GM20431 (cell line): ENCODE results near the gene IPO9.
"Not testable (repeated sequence)": the region's sequence is repeated elsewhere in the genome, so short reads cannot be mapped to it uniquely, and the experiment has no call there.

Experiments
- in situ Hi-C: fragments of 300-500 bp; cut with MseI, MboI; formaldehyde crosslinking; loops from one replicate; pipeline ENCODE4 v1.15.0; 2020; ENCODE audit warnings: low sequenced_read_pairs; ENCODE audit not compliant: unreplicated experiment

Gene IPO9

DNA sequence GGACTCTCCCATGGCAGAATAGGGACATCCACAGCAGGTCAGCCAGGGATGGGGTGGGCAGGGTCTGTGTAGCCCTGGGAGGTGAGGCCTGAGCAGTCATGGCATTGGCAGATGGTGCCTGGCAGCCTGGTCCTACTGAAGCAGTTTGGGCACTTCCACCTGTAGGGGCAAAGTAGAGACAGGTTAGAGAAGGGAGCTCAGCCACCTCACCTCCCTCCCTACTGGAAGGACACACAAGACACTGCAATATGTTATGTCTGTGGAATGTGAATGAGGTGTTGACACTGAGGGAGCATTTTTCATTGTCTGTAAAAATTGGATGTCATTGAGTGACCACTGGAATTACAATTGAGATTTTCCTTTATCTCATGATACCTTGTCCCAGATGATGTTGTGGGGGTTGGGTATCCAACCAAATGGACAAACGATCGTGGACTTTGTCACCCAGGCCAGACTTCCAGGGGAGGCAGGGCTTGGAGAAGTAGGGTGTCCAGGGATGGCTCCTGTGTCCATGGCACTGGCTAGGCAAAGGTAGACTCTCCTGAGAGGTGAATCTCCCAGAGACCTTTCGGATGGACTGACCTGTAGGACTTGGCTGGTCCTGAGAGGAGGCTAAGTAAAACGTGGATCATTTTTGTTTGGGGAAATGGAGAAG lies 69.4 kb downstream of the IPO9 start:
- in situ Hi-C loops = loop anchor here (10.0 to 25.0 kb wide), 2 partner anchors 76 to 214 kb away; partner anchors contain the start of gene GPR37L1

DNA sequence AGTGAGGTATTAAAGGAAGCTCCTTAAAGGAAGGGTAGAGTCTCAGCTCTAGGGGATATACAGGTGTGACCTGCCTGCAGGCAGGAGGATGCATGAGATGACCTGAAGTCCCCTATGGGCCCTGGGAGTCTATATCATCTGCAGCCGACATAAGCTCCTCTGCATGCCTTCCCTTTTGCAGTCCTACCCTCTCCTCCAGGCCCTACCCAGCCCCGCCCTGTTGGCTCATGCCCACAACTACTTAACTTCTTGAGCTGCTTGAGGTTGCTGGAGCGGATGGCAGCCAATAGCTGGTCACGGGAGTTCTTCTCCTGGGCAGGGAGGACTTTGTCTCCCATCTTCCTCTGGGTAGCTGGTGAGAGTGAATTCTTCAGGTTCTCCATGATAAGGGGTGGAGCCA lies 70.0 kb downstream of the IPO9 start:
- in situ Hi-C loops = loop anchor here (10.0 to 25.0 kb wide), 2 partner anchors 76 to 213 kb away; partner anchors contain the start of gene GPR37L1

DNA sequence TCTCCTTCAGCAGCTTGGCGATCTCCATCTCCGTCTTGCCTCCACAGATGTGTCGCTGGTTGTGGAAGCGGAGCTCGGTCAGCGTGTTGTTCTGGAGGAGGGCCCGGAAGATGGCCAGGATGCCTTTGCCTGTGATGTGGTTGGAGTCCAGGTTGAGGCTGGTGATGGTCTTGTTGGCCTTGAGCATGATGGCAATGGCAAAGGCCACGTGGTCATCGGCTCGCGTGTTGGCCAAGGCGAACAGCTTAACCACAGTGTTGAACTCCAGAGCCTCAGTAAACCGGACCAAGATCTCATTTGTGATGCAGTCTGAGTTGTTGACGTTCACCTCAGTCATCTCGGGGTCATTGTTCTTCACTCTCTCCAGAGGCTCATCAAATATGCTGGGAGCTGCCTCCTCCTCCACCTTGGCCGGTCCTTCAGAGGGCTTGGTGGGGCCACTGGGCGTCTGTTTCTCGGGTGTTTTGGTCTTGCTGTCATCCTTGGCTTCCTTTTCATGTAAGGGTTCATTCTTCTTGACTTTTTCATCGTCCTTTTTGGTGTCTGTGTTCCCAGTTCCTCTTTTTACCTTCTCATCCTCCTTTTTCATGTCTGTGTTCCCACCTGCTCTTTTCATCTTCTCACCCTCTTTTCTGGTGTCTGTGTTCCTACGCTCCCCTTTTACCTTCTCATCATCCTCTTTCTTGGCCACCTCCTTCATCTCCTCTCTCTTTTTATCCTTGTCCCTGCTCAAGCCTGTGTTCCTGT lies 70.9 kb downstream of the IPO9 start:
- in situ Hi-C loops = loop anchor here (10.0 to 25.0 kb wide), 2 partner anchors 75 to 212 kb away; partner anchors contain the start of gene GPR37L1

DNA sequence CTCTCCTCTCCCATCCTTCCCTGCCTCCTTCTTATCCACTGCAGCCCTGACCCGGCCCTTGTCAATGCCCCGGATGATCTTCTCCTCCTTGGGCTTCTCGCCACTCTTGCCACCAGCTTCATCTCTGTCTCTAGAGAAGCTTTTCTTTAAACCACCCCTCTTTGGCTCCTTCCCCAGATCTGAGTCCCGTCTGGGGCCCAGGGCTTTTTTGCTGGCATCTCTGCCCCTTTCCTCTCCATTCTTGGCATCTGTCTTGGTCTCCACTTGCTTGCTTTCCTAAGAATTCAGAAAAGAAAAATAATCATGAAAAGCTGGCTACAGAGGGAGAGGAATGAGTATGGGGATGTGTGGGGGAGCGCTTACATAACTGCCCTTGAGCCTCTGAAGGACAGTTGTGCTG lies 71.5 kb downstream of the IPO9 start:
- in situ Hi-C loops = no loop called here

DNA sequence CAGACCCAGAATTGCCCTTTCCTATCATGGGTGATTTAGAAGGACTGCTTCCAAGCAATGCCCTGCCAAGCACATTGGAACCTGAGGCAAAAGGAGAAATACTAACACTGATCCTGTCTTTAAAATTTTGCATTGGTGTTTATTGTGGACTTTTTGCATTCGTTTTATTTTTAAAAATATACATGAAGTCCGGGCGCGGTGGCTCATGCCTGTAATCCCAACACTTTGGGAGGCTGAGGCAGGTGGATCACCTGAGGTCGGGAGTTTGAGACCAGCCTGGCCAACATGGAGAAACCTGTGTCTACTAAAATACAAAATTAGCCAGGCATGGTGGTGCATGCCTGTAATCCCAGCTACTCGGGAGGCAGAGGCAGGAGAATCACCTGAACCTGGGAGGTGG lies 72.1 kb downstream of the IPO9 start:
- in situ Hi-C loops = not testable (repeated sequence)

DNA sequence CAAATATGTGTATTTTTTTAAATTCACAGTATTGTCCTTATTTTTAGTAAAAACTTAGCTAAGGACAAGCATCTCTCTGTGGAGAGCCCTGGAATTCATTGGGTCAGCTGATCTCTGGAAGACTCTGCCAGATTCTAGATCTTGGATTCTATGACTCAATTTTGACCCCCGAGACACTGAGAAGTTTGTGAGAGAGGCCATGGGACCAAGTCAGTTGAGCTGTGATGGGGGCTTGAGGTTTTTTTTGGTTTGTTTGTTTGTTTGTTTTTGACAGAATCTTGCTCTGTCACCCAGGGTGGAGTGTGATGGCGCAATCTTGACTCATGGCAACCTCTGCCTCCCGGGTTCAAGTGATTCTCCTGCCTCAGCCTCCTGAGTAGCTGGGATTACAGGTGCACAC lies 73.2 kb downstream of the IPO9 start:
- in situ Hi-C loops = no loop called here

DNA sequence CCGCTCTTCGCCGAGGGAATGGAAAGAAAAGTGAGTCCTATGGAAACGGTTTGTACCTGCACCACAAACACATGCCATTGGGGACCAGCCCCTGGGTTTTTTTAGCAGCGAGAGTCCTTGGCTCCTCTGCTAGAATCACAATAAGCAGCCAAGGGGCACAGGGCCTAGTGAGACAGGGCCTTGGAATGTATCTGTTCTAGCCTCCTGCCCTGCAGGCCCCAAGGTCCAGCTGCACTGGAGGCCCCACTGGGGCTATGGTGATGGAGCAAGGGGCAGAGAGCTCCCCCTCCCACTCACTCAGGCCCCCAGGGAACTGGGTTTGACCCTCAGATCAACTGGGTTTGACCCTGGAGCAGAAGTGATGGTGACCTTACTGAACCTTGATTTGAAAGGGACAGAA lies 74.2 kb downstream of the IPO9 start:
- in situ Hi-C loops = no loop called here

DNA sequence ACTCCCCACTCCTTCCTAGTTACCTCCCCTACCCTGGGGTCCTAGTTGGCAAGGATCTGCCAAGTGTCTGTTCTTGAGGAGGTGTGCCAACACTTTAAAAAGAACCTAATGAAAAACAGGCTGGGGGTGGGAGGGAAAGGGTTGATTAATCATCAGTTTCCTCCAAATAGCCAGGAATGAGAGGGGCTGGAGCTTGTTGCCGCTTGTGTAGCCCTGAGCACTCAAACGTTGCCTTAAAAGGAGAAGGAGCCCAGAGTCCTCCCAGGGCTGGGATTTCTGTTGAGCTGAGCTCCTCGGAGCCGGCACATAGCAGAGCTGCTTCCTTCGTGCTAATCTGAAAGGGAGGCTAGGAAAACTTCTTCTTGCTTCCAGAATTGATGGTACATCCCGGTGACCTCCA lies 75.6 kb downstream of the IPO9 start:
- in situ Hi-C loops = no loop called here

DNA sequence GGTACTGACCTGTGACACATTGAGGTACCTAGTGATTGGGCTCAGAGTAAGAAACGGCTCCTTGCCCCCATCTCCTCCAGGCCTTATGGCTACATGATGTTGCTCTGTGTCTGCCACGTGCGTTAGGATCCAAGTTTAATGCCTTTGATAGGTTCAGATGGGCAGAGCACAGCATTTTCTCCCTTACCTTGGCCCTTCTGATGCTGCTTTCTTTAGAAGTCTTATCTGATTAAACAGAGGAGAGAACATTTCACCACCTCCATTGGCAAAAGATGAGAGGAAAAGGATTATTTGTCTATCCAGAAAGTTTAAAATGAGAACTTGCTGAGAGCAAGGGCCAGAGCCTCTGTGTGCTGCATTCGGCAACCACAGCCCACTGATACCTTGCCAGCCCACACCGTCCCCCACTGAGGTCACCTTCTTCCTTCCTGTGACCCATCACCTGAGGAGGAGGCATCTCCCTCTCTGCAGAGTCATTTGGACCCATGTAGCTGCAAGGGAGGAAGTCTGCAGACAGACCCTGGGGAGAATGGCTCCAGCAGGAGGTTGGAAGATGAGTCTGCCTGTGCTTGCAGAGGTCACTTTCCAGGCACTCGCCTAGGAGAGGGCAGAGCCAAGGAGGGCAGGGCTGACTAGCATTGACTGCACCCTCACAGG lies 76.4 kb downstream of the IPO9 start:
- in situ Hi-C loops = no loop called here

DNA sequence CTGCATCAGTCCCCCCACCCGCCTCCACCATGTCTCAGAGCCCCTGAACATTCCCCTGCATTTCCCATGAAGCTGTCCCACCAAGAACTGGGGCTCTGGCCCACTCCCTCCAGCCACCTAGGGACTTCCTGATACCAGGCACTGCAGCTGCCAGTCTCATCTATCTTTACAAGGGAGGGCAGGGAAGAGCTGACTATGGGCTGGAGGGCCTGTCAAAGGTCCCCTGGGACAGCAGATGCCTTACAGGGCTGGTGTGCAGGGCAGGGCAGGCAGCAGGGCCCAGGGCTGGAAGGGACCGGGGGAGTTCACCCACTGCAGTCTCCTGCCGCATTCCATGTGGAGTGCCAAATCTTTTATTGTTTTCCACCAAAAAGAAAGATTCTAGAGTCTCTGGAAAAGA lies 77.4 kb downstream of the IPO9 start:
- in situ Hi-C loops = no loop called here

DNA sequence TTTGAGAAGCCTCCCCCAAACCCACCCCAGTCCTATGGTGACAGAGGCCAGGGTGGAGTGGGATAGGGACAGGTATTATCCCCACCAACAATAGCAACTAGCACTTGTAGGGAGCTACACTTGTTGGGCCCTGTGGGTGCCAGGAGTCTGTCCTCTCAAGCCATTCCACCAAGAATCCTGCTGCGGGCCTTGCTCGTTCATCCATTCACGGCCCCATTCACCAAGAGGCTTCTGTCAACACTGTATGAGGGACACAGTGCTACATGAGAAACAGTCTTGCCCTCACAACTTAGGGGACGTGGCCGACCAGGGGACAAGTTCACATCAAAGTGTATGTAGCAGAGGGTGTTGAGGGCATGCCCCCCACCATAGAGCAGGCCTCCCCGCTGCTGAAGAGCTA lies 78.7 kb downstream of the IPO9 start:
- in situ Hi-C loops = no loop called here

DNA sequence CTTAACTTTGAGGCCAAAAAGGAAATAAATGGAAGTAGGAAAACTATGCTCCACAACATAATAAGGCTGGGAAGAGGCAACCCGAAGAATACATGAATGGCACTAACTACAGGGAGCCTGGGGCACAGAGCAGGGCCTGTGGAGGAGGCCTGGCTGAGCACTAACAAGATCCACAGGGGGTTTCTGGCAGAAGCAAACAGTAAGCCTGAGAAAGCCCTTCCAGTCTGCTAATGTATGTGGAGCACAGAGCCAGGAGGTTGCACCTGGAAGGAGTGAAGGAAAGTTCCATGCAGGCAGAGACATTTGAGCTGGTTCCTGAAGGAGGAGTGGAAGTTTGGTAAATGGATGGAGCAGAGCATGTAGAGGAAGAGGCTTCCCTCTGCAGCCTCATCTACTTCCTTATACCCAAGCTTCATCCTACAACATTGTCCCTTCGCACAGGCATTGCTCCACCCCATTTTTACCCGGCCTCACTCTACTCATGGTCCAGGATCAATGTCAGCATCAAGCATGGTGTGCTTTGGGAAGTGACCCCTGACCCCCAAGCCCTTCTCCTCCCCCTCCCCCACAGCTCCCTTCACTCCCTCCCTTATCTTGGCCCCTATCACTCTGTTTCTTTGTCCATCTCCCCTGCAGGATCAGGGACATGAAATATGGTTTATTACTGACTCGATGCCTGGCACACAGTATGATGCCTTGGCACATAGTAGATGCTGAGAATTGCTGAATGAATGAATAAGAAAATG lies 83.0 kb downstream of the IPO9 start:
- in situ Hi-C loops = no loop called here

DNA sequence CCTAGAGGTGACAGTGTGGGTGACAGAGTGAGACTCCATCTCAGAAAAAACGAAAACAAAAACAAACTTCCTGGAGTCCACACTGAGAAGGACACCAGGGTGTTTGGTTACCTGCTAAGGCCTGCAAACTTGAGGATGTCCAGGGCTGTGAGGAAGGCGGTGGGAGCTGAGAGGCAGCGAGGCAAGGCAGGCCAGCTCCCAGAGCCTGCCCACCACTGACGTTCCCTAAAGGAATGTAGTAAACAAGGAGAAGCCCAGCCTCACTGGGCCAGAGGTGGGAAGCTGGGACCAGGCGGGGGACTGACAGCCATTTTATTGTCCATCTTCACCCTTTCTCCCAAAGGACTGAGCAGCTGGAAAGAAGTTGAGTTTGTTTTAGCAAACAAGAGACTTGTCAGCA lies 83.9 kb downstream of the IPO9 start:
- in situ Hi-C loops = no loop called here

DNA sequence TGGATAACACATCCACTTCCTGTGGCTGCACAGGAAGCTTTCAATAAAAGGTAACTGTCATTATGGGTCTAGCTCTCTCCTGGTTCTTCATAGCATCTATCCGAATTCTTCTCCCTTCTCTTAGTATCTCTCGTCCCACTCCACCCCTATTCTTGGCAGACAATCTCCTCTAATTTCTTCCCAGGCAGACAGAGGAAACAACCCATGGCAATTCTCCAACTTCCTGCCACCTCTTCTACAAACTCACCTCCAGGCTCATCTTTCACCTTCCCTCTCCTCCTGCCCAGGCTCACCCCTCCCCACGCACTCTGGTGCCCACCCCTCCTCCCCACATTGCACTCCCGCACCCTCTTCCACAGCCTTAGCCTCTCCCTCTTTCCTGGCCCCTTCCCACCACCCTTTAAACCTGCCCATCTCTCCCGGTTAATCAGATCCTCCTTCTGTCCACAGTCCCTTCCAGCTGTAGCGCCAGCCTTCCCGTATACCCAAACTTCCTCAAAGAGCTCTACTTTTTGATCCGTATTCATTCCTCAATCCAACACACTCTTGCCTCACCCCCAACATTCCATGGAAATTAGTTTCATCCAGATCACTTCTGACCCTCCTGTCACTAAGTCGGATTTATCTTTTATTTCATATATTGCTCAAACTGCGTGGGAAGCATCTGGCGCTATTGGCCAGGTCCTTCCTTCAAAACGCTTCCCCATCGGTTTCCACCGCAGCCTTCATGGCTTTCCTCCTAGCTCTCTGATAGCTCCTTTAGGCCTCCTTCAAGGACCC lies 85.7 kb downstream of the IPO9 start:
- in situ Hi-C loops = no loop called here

DNA sequence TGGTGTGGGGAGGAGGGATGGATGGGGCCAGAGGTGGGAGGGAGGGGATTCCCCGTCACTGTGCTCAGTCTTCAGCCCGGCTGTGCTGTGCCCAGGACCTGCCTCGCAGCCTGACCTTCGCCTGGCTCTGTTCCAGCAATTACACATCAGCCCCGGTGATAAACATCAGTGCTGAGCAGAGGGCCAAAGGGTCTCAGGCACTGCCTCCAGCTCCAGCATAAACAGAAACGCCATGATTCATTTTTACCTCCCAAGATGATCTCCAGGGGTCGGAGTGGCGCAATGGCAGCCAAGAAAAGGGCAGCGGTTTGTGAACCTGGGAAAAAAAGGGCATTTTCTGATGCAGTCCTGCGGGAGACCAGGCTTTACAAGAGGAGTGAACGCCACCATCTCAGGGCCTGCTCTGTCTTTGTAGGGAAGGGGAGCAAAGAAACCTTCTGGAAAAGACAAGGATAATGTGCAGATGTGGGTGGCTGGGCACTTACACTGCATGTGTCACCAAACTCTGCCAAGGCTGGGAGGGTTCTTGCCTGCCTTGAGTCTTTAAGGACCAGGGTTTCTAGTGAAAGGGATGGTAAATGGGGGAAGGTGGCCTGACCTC lies 87.8 kb downstream of the IPO9 start:
- in situ Hi-C loops = no loop called here

DNA sequence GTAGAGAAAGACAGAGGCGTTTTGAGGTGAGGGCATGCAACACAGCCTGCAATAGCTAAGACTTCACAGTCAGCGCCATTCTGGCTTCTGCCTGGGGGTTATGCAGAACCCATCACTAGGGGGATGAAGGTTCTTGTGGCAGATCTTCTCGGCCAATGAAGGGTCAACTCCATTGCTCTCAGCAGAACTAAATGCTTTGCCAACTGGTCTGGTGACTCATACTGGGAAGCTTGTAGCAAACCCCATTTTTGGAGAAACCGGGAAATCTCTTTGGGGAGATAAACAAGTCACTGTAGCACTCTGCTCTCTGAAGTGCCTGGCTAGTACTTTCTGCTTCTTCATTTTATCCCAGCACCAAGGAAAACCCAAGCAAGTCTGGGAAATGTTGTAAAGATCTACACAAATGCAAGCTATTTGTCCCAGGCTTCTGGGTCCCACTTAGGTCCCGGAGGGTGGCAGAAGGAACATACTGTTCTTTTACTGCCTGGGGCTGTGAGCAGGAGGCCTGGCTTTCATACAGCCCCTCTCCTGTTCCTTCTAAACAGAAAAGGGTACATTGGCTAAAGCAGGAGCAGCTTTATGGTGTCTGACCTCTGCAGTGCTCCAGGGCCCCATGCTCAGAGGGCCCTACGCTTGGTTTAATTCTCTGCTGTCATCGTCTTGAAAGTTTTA lies 88.5 kb downstream of the IPO9 start:
- in situ Hi-C loops = no loop called here

DNA sequence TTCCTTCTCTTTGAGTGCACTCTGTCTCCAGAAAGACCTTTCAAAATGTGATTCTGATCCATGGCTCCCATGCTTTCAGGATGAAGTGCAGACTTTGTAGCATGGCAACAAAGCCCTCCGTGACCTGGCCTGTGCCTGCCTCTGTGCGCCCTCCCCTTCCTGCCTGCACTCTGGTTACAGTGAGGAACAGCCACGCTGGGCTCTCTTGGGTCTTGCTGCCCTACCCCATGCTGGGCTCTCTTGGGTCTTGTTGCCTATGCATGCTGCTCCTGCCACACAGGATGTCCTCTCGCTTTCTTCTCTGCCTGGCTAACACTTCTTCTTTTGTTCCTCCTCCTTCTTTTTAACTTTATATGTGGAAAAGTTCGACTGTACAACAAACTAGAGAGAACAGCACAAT lies 89.4 kb downstream of the IPO9 start:
- in situ Hi-C loops = no loop called here

DNA sequence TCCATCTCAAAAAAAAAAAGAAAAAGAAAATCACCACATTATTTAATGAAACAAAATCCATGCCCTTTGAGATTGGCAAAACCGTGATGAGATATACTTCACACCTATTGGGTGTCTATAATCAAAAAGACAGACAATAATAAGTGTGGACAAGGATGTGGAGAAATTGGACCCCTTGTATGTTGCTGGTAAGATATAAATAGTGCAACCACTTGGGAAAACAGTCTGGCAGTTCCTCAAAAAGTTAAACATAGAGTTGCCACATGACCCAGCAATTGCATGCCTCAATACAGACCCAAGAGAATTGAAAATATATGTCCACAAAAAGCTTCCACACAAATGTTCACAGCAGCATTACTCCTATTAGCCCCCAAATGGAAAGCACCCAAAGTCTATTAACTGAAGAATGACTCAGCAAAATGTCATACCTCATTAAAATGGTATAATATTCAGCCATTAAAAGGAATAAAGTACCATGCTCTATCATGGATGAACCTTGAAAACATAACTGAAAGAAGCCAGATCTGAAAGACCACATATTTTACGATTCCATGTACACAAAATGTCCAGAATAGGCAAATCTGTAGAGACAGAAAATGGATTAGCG lies 93.1 kb downstream of the IPO9 start:
- in situ Hi-C loops = no loop called here

DNA sequence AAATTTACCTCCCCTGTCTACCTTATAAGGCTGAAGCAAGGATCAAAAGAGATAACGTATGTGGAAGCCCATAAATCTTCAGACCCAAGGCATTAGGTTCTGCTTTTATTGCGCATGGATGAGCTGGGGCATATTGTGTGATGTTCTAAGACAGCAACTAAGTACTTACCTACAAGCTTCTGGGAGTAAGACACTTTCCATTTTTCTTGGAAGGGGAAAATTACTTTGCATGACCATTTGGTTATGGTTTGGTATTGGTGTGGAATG lies 96.3 kb downstream of the IPO9 start:
- in situ Hi-C loops = no loop called here
